ENCODE measurements around the gene DENND5A. TPM values are rescaled to one million over a fixed set of nuclear protein-coding genes. Genes with fewer than 3 reads are reported as not detected.
A peak's percentile ranks its signal among the peaks of the same experiment; 100 is the strongest.

DENND5A gene
- total RNA-seq, 1 donor from 2014 or later = 76.0 TPM

DNA sequence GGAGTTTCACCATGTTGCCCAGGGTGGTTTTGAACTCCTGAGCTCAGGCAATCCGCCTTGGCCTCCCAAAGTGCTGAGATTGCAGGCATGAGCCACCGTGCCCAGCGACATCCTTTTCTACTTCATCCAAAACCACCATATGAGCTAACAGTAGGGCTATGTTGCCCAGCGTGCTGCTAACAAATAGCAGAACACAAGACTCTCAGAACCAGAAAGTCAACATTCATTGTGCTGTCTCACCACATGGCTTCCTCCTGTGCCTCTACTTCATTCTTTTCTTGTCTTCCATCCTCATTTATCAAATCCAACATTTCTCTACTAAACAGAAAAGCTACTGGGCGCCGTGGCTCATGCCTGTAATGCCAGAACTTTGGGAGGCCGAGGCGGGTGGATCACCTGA, 12.0 kb upstream of the DENND5A start:
- H3K36me3 Mint-ChIP-seq = peaks cover 20% of the 10 kb centered on the region
- no peaks in the 10 kb centered on the region for H3K27me3 Mint-ChIP-seq
- TF ChIP-seq CTCF (conservative IDR thresholded peaks at IDR 0.05) = no peak
- peak overlapping the region; percentile 73 for H3K27ac Mint-ChIP-seq
- peak; percentile 49 for DNase-seq (ENCODE audit: extremely low spot score, unreplicated experiment)
- H3K9me3 Mint-ChIP-seq = no peaks in the 10 kb centered on the region
- peaks cover 5% of the 10 kb centered on the region for H3K4me1 Mint-ChIP-seq (ENCODE audit: unreplicated experiment)
- H3K4me3 Mint-ChIP-seq = no peak overlapping the region

DNA sequence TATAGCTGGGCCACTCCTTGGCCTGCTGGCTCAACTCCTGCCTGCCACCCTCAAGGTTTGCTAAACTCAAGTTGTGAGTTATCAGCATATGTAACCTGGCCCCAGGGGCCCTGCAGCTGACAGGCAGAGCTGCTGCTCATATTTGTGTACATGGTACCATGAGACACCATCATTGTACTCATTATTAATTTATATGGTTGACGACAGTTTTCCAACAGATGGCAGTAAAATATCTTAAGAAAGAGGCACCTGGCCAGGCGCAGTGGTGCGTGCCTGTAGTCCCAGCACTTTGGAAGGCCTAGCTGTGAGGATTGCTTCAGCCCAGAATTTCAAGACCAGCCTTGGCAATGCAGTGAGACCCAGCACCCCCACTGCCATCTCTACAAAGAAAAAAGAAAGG, 11.4 kb upstream of the DENND5A start:
- no peak for TF ChIP-seq CTCF (conservative IDR thresholded peaks at IDR 0.05)
- Mint-ChIP-seq H3K9me3 (no peaks in the 10 kb centered on the region), H3K4me1 (ENCODE audit: unreplicated experiment) (peaks cover 8% of the 10 kb centered on the region), H3K27ac (peak overlapping the region; percentile 53), H3K36me3 (peaks cover 20% of the 10 kb centered on the region), H3K4me3 (no peak overlapping the region), H3K27me3 (no peaks in the 10 kb centered on the region)
- no peak for DNase-seq (ENCODE audit: extremely low spot score, unreplicated experiment)

GRCh38 chr11:9274499-9275258, 9.5 kb upstream of the DENND5A start:
- peaks cover 13% of the 10 kb centered on the region for H3K36me3 Mint-ChIP-seq
- H3K27me3 Mint-ChIP-seq = no peaks in the 10 kb centered on the region
- H3K27ac Mint-ChIP-seq = no peak overlapping the region
- DNase-seq (ENCODE audit: extremely low spot score, unreplicated experiment) = no peak
- no peak overlapping the region for H3K4me3 Mint-ChIP-seq
- no peak for TF ChIP-seq CTCF (conservative IDR thresholded peaks at IDR 0.05)
- H3K9me3 Mint-ChIP-seq = peaks cover 3% of the 10 kb centered on the region
- peaks cover 12% of the 10 kb centered on the region for H3K4me1 Mint-ChIP-seq (ENCODE audit: unreplicated experiment)

GRCh38 chr11:9273376-9274336, 8.5 kb upstream of the DENND5A start:
- Mint-ChIP-seq H3K27ac (no peak overlapping the region), H3K4me3 (no peak overlapping the region), H3K9me3 (peaks cover 3% of the 10 kb centered on the region), H3K36me3 (peaks cover 13% of the 10 kb centered on the region), H3K27me3 (no peaks in the 10 kb centered on the region), H3K4me1 (ENCODE audit: unreplicated experiment) (peaks cover 15% of the 10 kb centered on the region)
- peak; percentile 16 for DNase-seq (ENCODE audit: extremely low spot score, unreplicated experiment)
- TF ChIP-seq CTCF (conservative IDR thresholded peaks at IDR 0.05) = no peak

GRCh38 chr11:9269492-9270013, 4.4 kb upstream of the DENND5A start:
- H3K4me3 Mint-ChIP-seq = no peak overlapping the region
- peak; percentile 34 for DNase-seq (ENCODE audit: extremely low spot score, unreplicated experiment)
- H3K4me1 Mint-ChIP-seq (ENCODE audit: unreplicated experiment) = peaks cover 23% of the 10 kb centered on the region
- peaks cover 3% of the 10 kb centered on the region for H3K9me3 Mint-ChIP-seq
- TF ChIP-seq CTCF (conservative IDR thresholded peaks at IDR 0.05) = no peak
- peaks cover 5% of the 10 kb centered on the region for H3K36me3 Mint-ChIP-seq
- H3K27me3 Mint-ChIP-seq = no peaks in the 10 kb centered on the region
- no peak overlapping the region for H3K27ac Mint-ChIP-seq
